ENCODE measurements around the gene ZNF827. TPM values are rescaled to one million over a fixed set of nuclear protein-coding genes. Genes with fewer than 3 reads are reported as not detected.

Gene ZNF827
- total RNA-seq, 1 donor from 2014 or later, result 21.2 TPM

GRCh38 chr4:145820407-145820806 lies 118.2 kb downstream of the ZNF827 start:
- no peak overlapping the region for H3K27ac Mint-ChIP-seq (ENCODE audit: unreplicated experiment)
- TF ChIP-seq CTCF (conservative IDR thresholded peaks at IDR 0.05), result no peak
- H3K36me3 Mint-ChIP-seq (ENCODE audit: low read depth), result peaks cover 18% of the 10 kb centered on the region

GRCh38 chr4:145819853-145820181 lies 118.8 kb downstream of the ZNF827 start:
- no peak overlapping the region for H3K4me3 Mint-ChIP-seq
- H3K36me3 Mint-ChIP-seq (ENCODE audit: low read depth), result peaks cover 21% of the 10 kb centered on the region
- no peak overlapping the region for H3K27ac Mint-ChIP-seq (ENCODE audit: unreplicated experiment)
- no peaks in the 10 kb centered on the region for H3K9me3 Mint-ChIP-seq
- H3K4me1 Mint-ChIP-seq, result peaks cover 24% of the 10 kb centered on the region
- no peak for TF ChIP-seq CTCF (conservative IDR thresholded peaks at IDR 0.05)
- DNase-seq (ENCODE audit: low read depth, low spot score), result no peak
- no peaks in the 10 kb centered on the region for H3K27me3 Mint-ChIP-seq (ENCODE audit: low read depth)

More at GRCh38 chr4:145820407-145820806, 118.2 kb downstream of the ZNF827 start:
- Mint-ChIP-seq H3K4me3 (no peak overlapping the region), H3K27me3 (ENCODE audit: low read depth) (no peaks in the 10 kb centered on the region), H3K9me3 (no peaks in the 10 kb centered on the region), H3K4me1 (peaks cover 25% of the 10 kb centered on the region)
- DNase-seq (ENCODE audit: low read depth, low spot score), result no peak

GRCh38 chr4:145819101-145819852 lies 119.3 kb downstream of the ZNF827 start:
- H3K27me3 Mint-ChIP-seq (ENCODE audit: low read depth), result no peaks in the 10 kb centered on the region
- DNase-seq (ENCODE audit: low read depth, low spot score), result no peak
- H3K36me3 Mint-ChIP-seq (ENCODE audit: low read depth), result peaks cover 22% of the 10 kb centered on the region
- H3K9me3 Mint-ChIP-seq, result no peaks in the 10 kb centered on the region
- peaks cover 19% of the 10 kb centered on the region for H3K4me1 Mint-ChIP-seq
- peak overlapping the region; percentile 22 for H3K27ac Mint-ChIP-seq (ENCODE audit: unreplicated experiment)
- TF ChIP-seq CTCF (conservative IDR thresholded peaks at IDR 0.05), result no peak
- no peak overlapping the region for H3K4me3 Mint-ChIP-seq

- no peak for TF ChIP-seq CTCF (conservative IDR thresholded peaks at IDR 0.05)
- H3K9me3 Mint-ChIP-seq, result no peaks in the 10 kb centered on the region
- H3K27me3 Mint-ChIP-seq (ENCODE audit: low read depth), result no peaks in the 10 kb centered on the region
- H3K4me3 Mint-ChIP-seq, result no peak overlapping the region
- no peak overlapping the region for H3K27ac Mint-ChIP-seq (ENCODE audit: unreplicated experiment)
- peaks cover 6% of the 10 kb centered on the region for H3K4me1 Mint-ChIP-seq
- peaks cover 27% of the 10 kb centered on the region for H3K36me3 Mint-ChIP-seq (ENCODE audit: low read depth)
- DNase-seq (ENCODE audit: low read depth, low spot score), result no peak
These were observed 120.6 kb downstream of the ZNF827 start for GRCh38 chr4:145818011-145818410.

GRCh38 chr4:145816091-145816490 lies 122.5 kb downstream of the ZNF827 start:
- no peaks in the 10 kb centered on the region for H3K4me1 Mint-ChIP-seq
- H3K9me3 Mint-ChIP-seq, result no peaks in the 10 kb centered on the region
- H3K4me3 Mint-ChIP-seq, result no peak overlapping the region
- no peak for TF ChIP-seq CTCF (conservative IDR thresholded peaks at IDR 0.05)
- H3K27me3 Mint-ChIP-seq (ENCODE audit: low read depth), result no peaks in the 10 kb centered on the region
- H3K36me3 Mint-ChIP-seq (ENCODE audit: low read depth), result peaks cover 29% of the 10 kb centered on the region
- DNase-seq (ENCODE audit: low read depth, low spot score), result no peak
- no peak overlapping the region for H3K27ac Mint-ChIP-seq (ENCODE audit: unreplicated experiment)
